ENCODE data around the gene RLF.

DNA sequence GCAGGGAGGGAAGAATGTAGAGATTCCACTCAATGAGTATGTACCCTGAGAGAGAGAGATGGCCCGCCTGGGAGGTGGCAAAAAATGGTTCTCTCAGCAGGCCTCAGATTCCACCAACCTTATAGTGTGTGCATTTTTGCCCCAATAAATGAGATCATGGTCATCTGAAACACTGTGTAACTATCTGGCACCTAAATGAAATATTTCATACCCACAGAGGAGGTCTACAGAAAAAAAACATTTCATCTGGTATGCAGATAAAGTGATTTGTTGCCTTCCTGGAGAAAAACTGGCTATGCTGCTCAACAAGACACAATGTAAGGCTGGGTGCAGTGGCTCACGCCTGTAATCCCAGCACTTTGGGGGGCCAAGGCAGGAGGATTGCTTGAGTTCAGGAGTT is 91.4 kb downstream of the RLF start:
- TF ChIP-seq POLR2A (IDR thresholded peaks at IDR 0.05): no peak
- TF ChIP-seq, protein P1, sequence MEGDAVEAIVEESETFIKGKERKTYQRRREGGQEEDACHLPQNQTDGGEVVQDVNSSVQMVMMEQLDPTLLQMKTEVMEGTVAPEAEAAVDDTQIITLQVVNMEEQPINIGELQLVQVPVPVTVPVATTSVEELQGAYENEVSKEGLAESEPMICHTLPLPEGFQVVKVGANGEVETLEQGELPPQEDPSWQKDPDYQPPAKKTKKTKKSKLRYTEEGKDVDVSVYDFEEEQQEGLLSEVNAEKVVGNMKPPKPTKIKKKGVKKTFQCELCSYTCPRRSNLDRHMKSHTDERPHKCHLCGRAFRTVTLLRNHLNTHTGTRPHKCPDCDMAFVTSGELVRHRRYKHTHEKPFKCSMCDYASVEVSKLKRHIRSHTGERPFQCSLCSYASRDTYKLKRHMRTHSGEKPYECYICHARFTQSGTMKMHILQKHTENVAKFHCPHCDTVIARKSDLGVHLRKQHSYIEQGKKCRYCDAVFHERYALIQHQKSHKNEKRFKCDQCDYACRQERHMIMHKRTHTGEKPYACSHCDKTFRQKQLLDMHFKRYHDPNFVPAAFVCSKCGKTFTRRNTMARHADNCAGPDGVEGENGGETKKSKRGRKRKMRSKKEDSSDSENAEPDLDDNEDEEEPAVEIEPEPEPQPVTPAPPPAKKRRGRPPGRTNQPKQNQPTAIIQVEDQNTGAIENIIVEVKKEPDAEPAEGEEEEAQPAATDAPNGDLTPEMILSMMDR (IDR thresholded peaks at IDR 0.05): no peak
- TF ChIP-seq POLR2AphosphoS5 (IDR thresholded peaks at IDR 0.05): no peak
- TF ChIP-seq EP300 (IDR thresholded peaks at IDR 0.05): no peak
